8988T (cell line): Measurements from ENCODE around the gene RTBDN.
A peak's percentile ranks its signal among the peaks of the same experiment; 100 is the strongest.
"Not testable (repeated sequence)": the region's sequence is repeated elsewhere in the genome, so short reads cannot be mapped to it uniquely, and the experiment has no call there.

Experiments
- DNase-seq: peaks from one replicate; pipeline ENCODE4 v3.0.0; 2011

The RTBDN gene

GRCh38 chr19:12817188-12817587 is 17.2 kb downstream of the RTBDN start:
- DNase-seq, result not testable (repeated sequence)

GRCh38 chr19:12815088-12815487 is 19.3 kb downstream of the RTBDN start:
- no peak for DNase-seq

- DNase-seq, result peak; percentile 91
Observed at GRCh38 chr19:12806242-12807081, 27.9 kb downstream of the RTBDN start, which contains the start of gene RNASEH2A. RNASEH2A (plus strand) TSS chr19:12806584; CDS start chr19:12806674, 90 bp downstream.

- no peak for DNase-seq
Observed at GRCh38 chr19:12804051-12804450, 30.3 kb downstream of the RTBDN start.

GRCh38 chr19:12802267-12803106 is 31.9 kb downstream of the RTBDN start:
- no peak for DNase-seq

- peak; percentile 65 for DNase-seq
Observed at GRCh38 chr19:12801466-12802266, 32.7 kb downstream of the RTBDN start, which contains the start of the genes PRDX2 and THSD8. PRDX2 (minus strand) TSS chr19:12801800; CDS start chr19:12801261, 539 bp downstream. THSD8 (plus strand) TSS chr19:12802069; CDS start chr19:12802072, 3 bp downstream.

- no peak for DNase-seq
Observed at GRCh38 chr19:12800923-12801465, 33.4 kb downstream of the RTBDN start.

GRCh38 chr19:12800466-12800770 is 34.0 kb downstream of the RTBDN start:
- DNase-seq, result no peak

- DNase-seq, result no peak
Observed at GRCh38 chr19:12799742-12800465, 34.5 kb downstream of the RTBDN start.

GRCh38 chr19:12797607-12798006 is 36.8 kb downstream of the RTBDN start:
- DNase-seq, result not testable (repeated sequence)

GRCh38 chr19:12797141-12797587 is 37.2 kb downstream of the RTBDN start:
- no peak for DNase-seq

GRCh38 chr19:12796146-12797071 is 38.0 kb downstream of the RTBDN start:
- DNase-seq, result no peak

- DNase-seq, result no peak
Observed at GRCh38 chr19:12794971-12795381, 39.4 kb downstream of the RTBDN start.

- DNase-seq, result no peak
Observed at GRCh38 chr19:12794196-12794941, 40.0 kb downstream of the RTBDN start.

- DNase-seq, result peak; percentile 92
Observed at GRCh38 chr19:12793290-12794195, 40.8 kb downstream of the RTBDN start.

- DNase-seq, result no peak
Observed at GRCh38 chr19:12792853-12793289, 41.5 kb downstream of the RTBDN start.

- DNase-seq, result no peak
Observed at GRCh38 chr19:12792051-12792852, 42.1 kb downstream of the RTBDN start.
